ENCODE results near the gene MAL. TPM values are rescaled to one million over a fixed set of nuclear protein-coding genes. Genes with fewer than 3 reads are reported as not detected.
A peak's percentile ranks its signal among the peaks of the same experiment; 100 is the strongest.

The MAL gene
- total and polyA plus RNA-seq, 2 experiments from 2014 or later = 0.24 to 0.31 TPM

- ATAC-seq (no peak), DNase-seq (ENCODE audit: low spot score) (no peak)
- no peak overlapping the region for H3K27ac ChIP-seq (ENCODE audit: low read depth)
- H3K9me2 ChIP-seq (ENCODE audit: insufficient read depth) = no peaks in the 10 kb centered on the region
- H3K4me3 ChIP-seq = no peak overlapping the region
- H3K27me3 ChIP-seq (ENCODE audit: insufficient read depth) = no peaks in the 10 kb centered on the region
- Mint-ChIP-seq H3K4me3 (no peak overlapping the region), H3K27ac (no peak overlapping the region), H3K27me3 (ENCODE audit: insufficient read depth, low read depth, poor library complexity) (peaks cover 21% of the 10 kb centered on the region), H3K9me3 (peaks cover 11% of the 10 kb centered on the region), H3K36me3 (ENCODE audit: low read depth) (peaks cover 11% of the 10 kb centered on the region; the same call in 1 of the 3 replicates), H3K4me1 (peaks cover 14% of the 10 kb centered on the region)
- no peaks in the 10 kb centered on the region for H3K36me3 ChIP-seq (ENCODE audit: insufficient read depth)
- 0 out of 2 replicates have a peak overlapping the region, but pooled peaks have one; percentile 23 for H2AFZ ChIP-seq
- TF ChIP-seq ZNF331 (CRISPR knock-in tag; IDR thresholded peaks at IDR 0.05; ENCODE audit: low read depth) (no peak), CTCF (conservative IDR thresholded peaks at IDR 0.05; ENCODE audit: low read depth in 2 of 2) (0 out of 4 replicates have a peak, but pooled peaks of 1 of the 2 experiments have one; percentile 19)
- no peak overlapping the region for H3K4me2 ChIP-seq
- no peaks in the 10 kb centered on the region for H3K4me1 ChIP-seq (ENCODE audit: insufficient read depth)
- no peaks in the 10 kb centered on the region for H3K79me2 ChIP-seq (replicated peaks; ENCODE audit: insufficient read depth)
- H4K20me1 ChIP-seq (replicated peaks; ENCODE audit: insufficient read depth) = no peaks in the 10 kb centered on the region
- no peaks in the 10 kb centered on the region for H3F3A ChIP-seq (replicated peaks; ENCODE audit: low read depth)
Measured at GRCh38 chr2:95040426-95040825, 14.9 kb downstream of the MAL start.

DNA sequence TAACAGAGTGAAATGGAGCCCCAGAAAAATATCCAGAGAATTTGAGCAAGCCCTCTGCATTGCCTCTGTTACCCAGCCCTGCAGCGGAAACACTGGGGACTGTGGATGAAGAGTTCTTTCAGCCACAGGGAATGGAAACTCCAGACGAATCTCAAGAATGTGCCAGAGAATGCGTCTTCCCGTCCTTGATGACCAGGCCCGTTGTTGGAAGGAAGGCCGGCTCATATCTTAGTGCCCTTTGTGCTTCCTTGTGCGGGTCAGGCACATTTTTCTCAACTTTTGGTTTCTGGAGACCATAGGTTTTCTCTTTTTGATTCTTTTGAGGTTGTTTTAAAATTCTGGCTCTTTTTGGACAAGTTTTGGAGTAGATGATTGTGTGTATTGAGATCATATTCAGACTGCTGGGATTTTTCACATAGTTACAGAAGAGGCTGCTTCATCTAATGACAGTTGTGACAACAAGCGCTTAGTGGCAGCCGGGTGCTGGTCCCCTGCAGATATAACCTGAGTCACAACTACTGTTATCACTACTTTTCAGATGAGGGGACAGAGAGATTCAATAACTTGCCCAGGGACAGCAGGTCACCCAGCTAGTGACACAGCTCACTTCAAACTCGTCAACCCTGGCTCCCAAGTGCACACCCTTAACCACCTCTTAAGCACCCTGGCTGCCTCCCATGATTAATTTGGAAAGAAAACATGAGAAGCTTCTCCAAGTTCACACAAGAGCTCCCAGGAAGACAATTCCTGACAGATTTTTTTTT is 15.7 kb downstream of the MAL start:
- ATAC-seq = no peak
- Histone ChIP-seq H3F3A (replicated peaks; ENCODE audit: low read depth) (no peaks in the 10 kb centered on the region), H3K4me1 (ENCODE audit: insufficient read depth) (no peaks in the 10 kb centered on the region), H3K27me3 (ENCODE audit: insufficient read depth) (no peaks in the 10 kb centered on the region), H3K4me3 (no peak overlapping the region), H3K36me3 (ENCODE audit: insufficient read depth) (no peaks in the 10 kb centered on the region), H3K9me2 (ENCODE audit: insufficient read depth) (no peaks in the 10 kb centered on the region), H3K4me2 (no peak overlapping the region), H2AFZ (0 out of 2 replicates have a peak overlapping the region, but pooled peaks have one; percentile 23), H4K20me1 (replicated peaks; ENCODE audit: insufficient read depth) (no peaks in the 10 kb centered on the region), H3K27ac (ENCODE audit: low read depth) (no peak overlapping the region), H3K79me2 (replicated peaks; ENCODE audit: insufficient read depth) (no peaks in the 10 kb centered on the region)
- H3K27ac Mint-ChIP-seq = no peak overlapping the region
- no peak overlapping the region for H3K4me3 Mint-ChIP-seq
- no peak for DNase-seq (ENCODE audit: low spot score)
- peaks cover 20% of the 10 kb centered on the region for H3K27me3 Mint-ChIP-seq (ENCODE audit: insufficient read depth, low read depth, poor library complexity)
- H3K4me1 Mint-ChIP-seq = peaks cover 14% of the 10 kb centered on the region
- H3K36me3 Mint-ChIP-seq (ENCODE audit: low read depth) = peaks cover 11% of the 10 kb centered on the region; the same call in 1 of the 3 replicates
- H3K9me3 Mint-ChIP-seq = peaks cover 11% of the 10 kb centered on the region
- TF ChIP-seq POLR2AphosphoS5 (IDR thresholded peaks at IDR 0.05; ENCODE audit: low read depth) (no peak), NANOG (IDR thresholded peaks at IDR 0.05; ENCODE audit: borderline replicate concordance) (no peak), STAT1 (IDR thresholded peaks at IDR 0.05; ENCODE audit: unreplicated experiment) (no peak), EZH2phosphoT487 (IDR thresholded peaks at IDR 0.05; ENCODE audit: unreplicated experiment) (no peak), ZNF331 (CRISPR knock-in tag; IDR thresholded peaks at IDR 0.05; ENCODE audit: low read depth) (no peak), CREB1 (CRISPR knock-in tag; IDR thresholded peaks at IDR 0.05; ENCODE audit: low read depth) (no peak), CTCF (conservative IDR thresholded peaks at IDR 0.05; ENCODE audit: low read depth in 2 of 2) (no peak), ZNF114 (CRISPR knock-in tag; IDR thresholded peaks at IDR 0.05) (no peak), EZH2 (IDR thresholded peaks at IDR 0.05; ENCODE audit: low read depth, unreplicated experiment) (no peak), JUNB (IDR thresholded peaks at IDR 0.05; ENCODE audit: unreplicated experiment) (no peak)
- TF ChIP-seq, protein P1, sequence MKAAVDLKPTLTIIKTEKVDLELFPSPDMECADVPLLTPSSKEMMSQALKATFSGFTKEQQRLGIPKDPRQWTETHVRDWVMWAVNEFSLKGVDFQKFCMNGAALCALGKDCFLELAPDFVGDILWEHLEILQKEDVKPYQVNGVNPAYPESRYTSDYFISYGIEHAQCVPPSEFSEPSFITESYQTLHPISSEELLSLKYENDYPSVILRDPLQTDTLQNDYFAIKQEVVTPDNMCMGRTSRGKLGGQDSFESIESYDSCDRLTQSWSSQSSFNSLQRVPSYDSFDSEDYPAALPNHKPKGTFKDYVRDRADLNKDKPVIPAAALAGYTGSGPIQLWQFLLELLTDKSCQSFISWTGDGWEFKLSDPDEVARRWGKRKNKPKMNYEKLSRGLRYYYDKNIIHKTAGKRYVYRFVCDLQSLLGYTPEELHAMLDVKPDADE (IDR thresholded peaks at IDR 0.05) = no peak
